ENCODE data around the gene KIF26A.

- no peak for TF ChIP-seq POLR2A (IDR thresholded peaks at IDR 0.05; ENCODE audit: low read depth)
- no peak for TF ChIP-seq EP300 (IDR thresholded peaks at IDR 0.05)
These were observed 57.0 kb downstream of the KIF26A start for GRCh38 chr14:104195361-104195760.

Measured in esophagus muscularis mucosa (tissue), 2 donors.